ENCODE data around the gene RTL10. TPM values are rescaled to one million over a fixed set of nuclear protein-coding genes. Genes with fewer than 3 reads are reported as not detected.

RTL10 gene
- total RNA-seq, 4 donors from 2014 or later, result 2.5 to 26.1 (median 22.8) TPM

- TF ChIP-seq CTCF (IDR thresholded peaks at IDR 0.05) (no peak), POLR2A (IDR thresholded peaks at IDR 0.05) (no peak)
- no peaks in the 10 kb centered on the region for H3K9me3 ChIP-seq
- no peaks in the 10 kb centered on the region for H3K27me3 ChIP-seq
- H3K4me1 ChIP-seq, result peaks cover 0 to 13% (median 0%) of the 10 kb centered on the region in 4 donors
- no peaks in the 10 kb centered on the region for H3K36me3 ChIP-seq
- H3K4me3 ChIP-seq, result no peak overlapping the region
- DNase-seq, result peak in 2 of 3 donors; percentile 31 to 40
- H3K27ac ChIP-seq, result no peak overlapping the region
Observed at GRCh38 chr22:19807161-19807913, 47.3 kb downstream of the RTL10 start.

- TF ChIP-seq POLR2A (IDR thresholded peaks at IDR 0.05) (no peak), CTCF (IDR thresholded peaks at IDR 0.05) (no peak)
- H3K4me1 ChIP-seq, result peaks cover 0 to 13% (median 0%) of the 10 kb centered on the region in 4 donors
Observed at GRCh38 chr22:19806213-19807160, 48.2 kb downstream of the RTL10 start.

GRCh38 chr22:19805821-19806212, 48.9 kb downstream of the RTL10 start:
- Histone ChIP-seq H3K4me1 (peaks cover 0 to 13% (median 0%) of the 10 kb centered on the region in 4 donors), H3K4me3 (no peak overlapping the region), H3K9me3 (no peaks in the 10 kb centered on the region), H3K27ac (no peak overlapping the region), H3K27me3 (no peaks in the 10 kb centered on the region), H3K36me3 (no peaks in the 10 kb centered on the region)
- TF ChIP-seq CTCF (IDR thresholded peaks at IDR 0.05) (no peak), POLR2A (IDR thresholded peaks at IDR 0.05) (no peak)
- DNase-seq, result peak in 1 of 3 donors; percentile 41

More at GRCh38 chr22:19806213-19807160, 48.2 kb downstream of the RTL10 start:
- no peak overlapping the region for H3K4me3 ChIP-seq
- no peaks in the 10 kb centered on the region for H3K36me3 ChIP-seq
- H3K9me3 ChIP-seq, result no peaks in the 10 kb centered on the region
- H3K27me3 ChIP-seq, result no peaks in the 10 kb centered on the region
- H3K27ac ChIP-seq, result no peak overlapping the region
- DNase-seq, result peak in 2 of 3 donors; percentile 92

Other genes with a start within 250 kb of the RTL10 start
- gene SEPTIN5, start 140.4 kb downstream of the RTL10 start, total RNA-seq, result 10 to 100 TPM in 1 of 4 donors, 1 to 10 TPM in 3; 2.8 to 20.6 (median 5.0) TPM
- 1 to 10 TPM; 1.1 to 9.1 (median 2.0) TPM for gene GP1BB, start 131.3 kb downstream of the RTL10 start, total RNA-seq
- 1 to 10 TPM in 2 of 4 donors, under 1 TPM in 1, not detected in 1; 0.70 to 4.1 (median 1.1) TPM for gene TBX1, start 94.1 kb downstream of the RTL10 start, total RNA-seq
- 1 to 10 TPM; 3.1 to 6.6 (median 4.9) TPM for gene GNB1L, start within 50 bp of the RTL10 start, total RNA-seq
- 100 to 1,000 TPM in 3 of 4 donors, 10 to 100 TPM in 1; 89.1 to 149 (median 138) TPM for gene COMT, start 86.9 kb upstream of the RTL10 start, total RNA-seq
- gene TXNRD2, start 86.9 kb upstream of the RTL10 start, total RNA-seq, result 10 to 100 TPM; 24.7 to 29.8 (median 27.2) TPM
- gene ARVCF, start 161.9 kb upstream of the RTL10 start, total RNA-seq, result 10 to 100 TPM; 10.7 to 21.2 (median 18.4) TPM
- 10 to 100 TPM; 27.2 to 45.4 (median 41.0) TPM for gene TANGO2, start 166.2 kb upstream of the RTL10 start, total RNA-seq
- gene DGCR8, start 225.4 kb upstream of the RTL10 start, total RNA-seq, result 100 to 1,000 TPM in 1 of 4 donors, 10 to 100 TPM in 3; 40.6 to 138 (median 64.9) TPM